Right cardiac atrium (tissue), 5 donors: ENCODE measurements around the gene TMEM252. TPM values are rescaled to one million over a fixed set of nuclear protein-coding genes. Genes with fewer than 3 reads are reported as not detected.

Experiments used
- ATAC-seq, 2 donors: fragments of 200-7000 bp; cut with Tn5 transposase; one replicate each; pipeline versions ENCODE4 v1.8.0 to v1.9.1; 2020; ENCODE audit warnings: moderate library complexity in 2 of 2, mild to moderate bottlenecking in 1 of 2
- DNase-seq, 3 donors: peaks; one replicate each; pipeline ENCODE4 v3.0.0-alpha.2; 2020
- H3K27ac ChIP-seq: one replicate; pipeline ENCODE4 v1.5.1; 2013; ENCODE audit warnings: mild to moderate bottlenecking, low read length, control low read depth, moderate library complexity
- H3K27me3 ChIP-seq: one replicate; pipeline ENCODE4 v1.6.1; 2013; ENCODE audit not compliant: control insufficient read depth, insufficient read depth
- H3K4me1 ChIP-seq: one replicate; pipeline ENCODE4 v1.6.1; 2013; ENCODE audit warnings: low read length; ENCODE audit not compliant: control insufficient read depth, insufficient read depth
- H3K4me3 ChIP-seq: one replicate; pipeline ENCODE4 v1.5.1; 2013; ENCODE audit warnings: low read length, control low read depth
- H3K9me3 ChIP-seq: one replicate; pipeline ENCODE4 v1.6.1; 2013; ENCODE audit warnings: low read length; ENCODE audit not compliant: control insufficient read depth
- WGBS: extraction: QIAGEN DNeasy Blood & Tissue Kit; methylation state at CpG from one replicate; pipeline ENCODE4 v1.1.7; 2013; 5-methylcytosine and 5-hydroxymethylcytosine counted together
- intact Hi-C, 4 donors: fragments of 100-400 bp; cut with DNase I; formaldehyde crosslinking; loops; one replicate each; pipeline versions ENCODE4 v1.11.0 to v1.14.0; 2022 to 2023
- polyA plus RNA-seq: library from polyadenylated mRNA; stranded (reverse); fragments of 200-250 nt; gene quantifications from one replicate; pipeline ENCODE4 v1.2.3, GENCODE V29; 2013
- total RNA-seq, 4 donors: library from RNA; stranded (reverse); fragmentation: NEBNext Ultra II Directional; extraction: Animal tissue kit (Norgen Biotek cat#: 25700); gene quantifications; one replicate each; pipeline ENCODE4 v1.2.1, GENCODE V29; 2021
- donor health status: healthy with polysubstance abuse.
- donor health status: DM: no; HTN: yes; CAD: no.
- donor health status: DM: no; HTN: no; CAD: no.
- donor health status: DM: no; HTN: yes; CAD: no; lungs with severe emphysema.
- donor health status: DM: yes; HTN: yes; CAD: no.

Gene TMEM252
- total and polyA plus RNA-seq, 5 donors, result 0.16 TPM; not detected in 4

DNA sequence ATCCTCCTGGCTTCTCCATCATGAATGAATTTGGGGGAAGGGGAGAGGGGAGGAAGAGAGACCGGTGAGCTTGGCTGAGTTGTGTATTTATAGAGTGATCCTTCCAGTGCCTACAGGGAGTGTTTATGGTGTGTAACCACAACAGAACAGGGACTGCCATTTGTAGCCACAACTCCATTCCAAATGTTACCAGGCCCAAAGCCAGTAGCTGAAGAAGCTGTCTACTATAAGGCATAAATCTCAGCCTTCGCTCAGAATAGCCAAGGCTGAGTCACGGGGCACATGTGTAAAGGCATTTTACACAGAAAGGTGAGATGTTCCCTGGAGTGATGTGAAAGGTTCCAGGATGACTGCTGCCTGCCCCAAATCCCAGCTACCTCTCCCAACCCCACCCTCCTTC, 2.5 kb downstream of the TMEM252 start:
- WGBS, result 42% methylated on average over 3 of the region's 3 CpGs
- DNase-seq (peak in 1 of 3 donors; percentile 58), ATAC-seq (peak; percentile 75 to 81)
- Histone ChIP-seq H3K4me3 (no peak overlapping the region), H3K9me3 (no peaks in the 10 kb centered on the region), H3K27me3 (no peaks in the 10 kb centered on the region), H3K4me1 (peaks cover 8% of the 10 kb centered on the region), H3K27ac (peak overlapping the region; percentile 82)
- intact Hi-C loops, result no loop called here

GRCh38 chr9:68537616-68537880, 3.1 kb downstream of the TMEM252 start:
- H3K4me1 ChIP-seq, result peaks cover 8% of the 10 kb centered on the region
- ATAC-seq, result no peak
- intact Hi-C loops, result no loop called here

DNA sequence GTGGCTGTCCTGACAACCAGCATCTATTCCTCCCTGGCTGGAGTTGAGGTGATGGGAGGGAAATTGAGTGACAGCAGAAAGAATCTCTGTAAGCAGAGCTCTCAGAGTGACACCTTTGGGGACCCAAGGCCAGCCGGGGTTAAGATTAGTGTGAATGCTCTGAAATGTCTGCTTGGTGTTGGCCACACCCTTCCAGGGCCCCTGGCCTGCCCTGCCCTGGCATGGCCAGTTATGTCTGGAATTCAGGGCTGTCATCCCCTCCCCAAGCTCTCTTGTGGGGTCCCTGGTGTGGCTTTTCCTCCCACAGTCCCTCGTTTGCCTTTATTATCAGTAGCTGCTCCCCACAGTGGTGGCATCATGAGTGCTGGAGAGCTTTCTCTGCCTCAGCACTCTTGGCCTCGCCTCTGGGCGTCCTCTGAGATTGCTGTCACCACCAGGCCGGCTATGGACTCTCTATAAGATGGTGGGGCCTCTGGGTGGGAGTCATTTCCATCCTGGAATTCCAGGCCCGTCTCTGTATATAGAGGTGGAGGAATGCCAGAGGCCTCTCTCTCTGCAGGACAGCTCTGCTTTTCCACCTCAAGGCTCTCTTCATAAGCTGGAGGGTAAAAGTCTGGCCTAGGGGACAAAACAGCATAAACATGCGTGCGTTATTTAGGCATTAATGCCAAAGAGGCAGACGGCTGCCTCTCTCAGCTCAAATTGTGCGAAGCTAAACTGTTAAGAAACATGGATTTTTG, 3.6 kb downstream of the TMEM252 start:
- Histone ChIP-seq H3K27ac (peak overlapping the region; percentile 82), H3K27me3 (no peaks in the 10 kb centered on the region), H3K4me1 (peaks cover 8% of the 10 kb centered on the region), H3K4me3 (no peak overlapping the region), H3K9me3 (no peaks in the 10 kb centered on the region)
- peak; percentile 40 to 70 (median 69) for DNase-seq
- WGBS, result 45% methylated on average over 10 of the region's 10 CpGs
- ATAC-seq, result peak; percentile 59 to 75
- intact Hi-C loops, result no loop called here

More at GRCh38 chr9:68537616-68537880, 3.1 kb downstream of the TMEM252 start:
- no peak for DNase-seq
- 43% methylated on average over 1 of the region's 1 CpG for WGBS
- Histone ChIP-seq H3K9me3 (no peaks in the 10 kb centered on the region), H3K27me3 (no peaks in the 10 kb centered on the region), H3K4me3 (no peak overlapping the region), H3K27ac (peak overlapping the region; percentile 82)

DNA sequence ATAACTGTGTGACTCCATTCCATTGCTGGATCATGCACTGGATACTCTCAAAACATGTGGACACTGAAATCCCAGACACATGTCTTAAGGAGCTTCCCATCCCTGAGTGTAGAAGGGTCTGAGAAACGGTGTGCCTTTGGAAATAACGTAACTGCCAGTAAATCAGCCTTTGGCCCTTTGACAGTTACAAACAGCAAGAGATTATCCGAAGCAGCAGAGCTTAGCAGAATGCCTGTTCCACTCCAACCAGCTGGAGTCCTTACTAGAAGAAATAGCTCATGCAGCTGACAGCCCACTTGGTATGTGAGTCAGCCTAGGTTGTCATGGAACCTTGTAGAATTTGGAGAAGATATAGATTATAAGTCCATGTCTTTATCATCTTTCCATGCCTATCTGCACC, 7.0 kb downstream of the TMEM252 start:
- ATAC-seq (no peak), DNase-seq (no peak)
- H3K27me3 ChIP-seq, result no peaks in the 10 kb centered on the region
- H3K4me1 ChIP-seq, result peaks cover 2% of the 10 kb centered on the region
- H3K4me3 ChIP-seq, result no peak overlapping the region
- intact Hi-C loops, result loop anchor here in 1 of 4 donors (5.0 kb wide), 1 partner anchor 39 kb away; no protein-coding TSS in a partner anchor
- no peaks in the 10 kb centered on the region for H3K9me3 ChIP-seq
- WGBS, result 39% methylated on average over 3 of the region's 3 CpGs
- peak overlapping the region; percentile 13 for H3K27ac ChIP-seq

DNA sequence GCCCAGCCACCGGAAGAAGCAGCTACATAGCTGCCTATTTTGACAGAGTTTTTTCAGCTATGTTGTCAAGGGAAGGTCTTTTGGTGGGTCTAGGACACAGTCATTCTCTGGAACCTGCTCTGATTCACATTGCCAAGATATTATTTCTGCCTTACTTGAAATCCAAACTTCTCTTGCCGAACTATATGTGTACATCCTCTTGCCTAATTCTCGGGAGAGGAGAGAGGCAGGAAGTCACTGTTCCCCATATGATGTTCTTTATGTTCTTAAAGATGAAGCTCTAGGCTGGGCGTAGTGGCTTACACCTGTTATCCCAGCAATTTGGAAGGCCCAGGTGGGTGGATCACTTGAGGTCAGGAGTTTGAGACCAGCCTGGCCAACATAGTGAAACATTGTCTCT, 8.6 kb downstream of the TMEM252 start:
- no peaks in the 10 kb centered on the region for H3K27me3 ChIP-seq
- DNase-seq (no peak), ATAC-seq (no peak)
- intact Hi-C loops, result loop anchor here in 1 of 4 donors (5.0 kb wide), 1 partner anchor 40 kb away; no protein-coding TSS in a partner anchor
- no peak overlapping the region for H3K27ac ChIP-seq
- WGBS, result 87% methylated on average over 4 of the region's 4 CpGs
- no peaks in the 10 kb centered on the region for H3K9me3 ChIP-seq
- H3K4me1 ChIP-seq, result no peaks in the 10 kb centered on the region
- H3K4me3 ChIP-seq, result no peak overlapping the region

- H3K4me3 ChIP-seq, result no peak overlapping the region
These were observed 10.1 kb downstream of the TMEM252 start for GRCh38 chr9:68530618-68531017.

GRCh38 chr9:68523367-68523936, 17.2 kb downstream of the TMEM252 start:
- WGBS, result 92% methylated on average over 4 of the region's 4 CpGs
- Histone ChIP-seq H3K4me3 (no peak overlapping the region), H3K27ac (no peak overlapping the region), H3K4me1 (peaks cover 4% of the 10 kb centered on the region), H3K9me3 (no peaks in the 10 kb centered on the region), H3K27me3 (no peaks in the 10 kb centered on the region)
- ATAC-seq (no peak), DNase-seq (no peak)
- intact Hi-C loops, result loop anchor here in 1 of 4 donors (10.0 kb wide), 1 partner anchor 79 kb away; no protein-coding TSS in a partner anchor

More at GRCh38 chr9:68530618-68531017, 10.1 kb downstream of the TMEM252 start:
- peak; percentile 96 to 97 for ATAC-seq
- Histone ChIP-seq H3K27ac (peak overlapping the region; percentile 40), H3K9me3 (no peaks in the 10 kb centered on the region), H3K27me3 (no peaks in the 10 kb centered on the region), H3K4me1 (no peaks in the 10 kb centered on the region)
- intact Hi-C loops, result loop anchor here in 1 of 4 donors (5.0 kb wide), 1 partner anchor 42 kb away; no protein-coding TSS in a partner anchor
- peak; percentile 77 to 88 (median 87) for DNase-seq
- 27% methylated on average over 7 of the region's 7 CpGs for WGBS

DNA sequence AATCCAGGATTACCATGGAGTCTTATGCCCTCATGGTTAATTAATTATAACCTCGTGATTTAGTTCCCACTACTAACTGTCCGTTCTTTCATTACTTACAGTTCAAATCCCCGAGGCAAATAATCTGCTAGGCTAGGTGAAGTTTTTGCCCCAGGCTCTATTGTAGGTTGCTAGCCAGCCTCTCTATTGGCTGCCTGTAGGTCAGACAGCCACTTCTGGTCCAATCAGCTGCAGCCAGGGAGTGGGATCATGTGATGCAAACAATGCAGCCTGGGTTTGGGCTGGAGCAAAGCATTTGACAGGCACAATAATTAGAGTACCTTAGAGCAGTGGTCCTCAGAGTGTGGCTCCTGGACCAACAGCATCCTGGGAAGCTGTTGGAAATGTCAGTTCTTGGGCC, 17.7 kb downstream of the TMEM252 start:
- Histone ChIP-seq H3K4me1 (peaks cover 4% of the 10 kb centered on the region), H3K9me3 (no peaks in the 10 kb centered on the region), H3K4me3 (no peak overlapping the region), H3K27ac (no peak overlapping the region), H3K27me3 (no peaks in the 10 kb centered on the region)
- DNase-seq (no peak), ATAC-seq (no peak)
- intact Hi-C loops, result loop anchor here in 1 of 4 donors (10.0 kb wide), 1 partner anchor 78 kb away; no protein-coding TSS in a partner anchor
- WGBS, result 89% methylated on average over 3 of the region's 3 CpGs

DNA sequence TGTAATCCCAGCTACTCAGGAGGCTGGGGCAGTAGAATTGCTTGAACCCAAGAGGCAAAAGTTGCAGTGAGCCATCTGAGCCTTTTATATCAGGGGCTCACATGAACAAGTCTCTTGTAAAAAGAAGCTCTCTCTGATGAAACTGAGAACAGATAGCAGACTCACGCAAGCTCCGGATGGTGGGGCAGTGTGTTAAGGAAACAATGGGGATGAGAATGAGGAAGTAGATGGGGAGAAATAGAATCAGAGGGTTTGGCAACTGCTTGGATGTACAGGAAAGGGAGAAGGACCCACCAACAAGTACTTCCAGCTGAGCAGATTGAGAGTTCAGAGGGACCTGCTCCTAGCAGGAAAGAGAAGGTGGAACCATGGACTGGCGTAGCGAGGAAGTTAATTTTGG, 18.6 kb downstream of the TMEM252 start:
- Histone ChIP-seq H3K9me3 (no peaks in the 10 kb centered on the region), H3K4me1 (peaks cover 4% of the 10 kb centered on the region), H3K4me3 (no peak overlapping the region), H3K27ac (no peak overlapping the region), H3K27me3 (no peaks in the 10 kb centered on the region)
- ATAC-seq (peak; percentile 54 to 55), DNase-seq (no peak)
- intact Hi-C loops, result loop anchor here in 1 of 4 donors (10.0 kb wide), 1 partner anchor 77 kb away; no protein-coding TSS in a partner anchor
- 61% methylated on average over 4 of the region's 4 CpGs for WGBS

GRCh38 chr9:68515326-68516017, 25.2 kb downstream of the TMEM252 start:
- 85% methylated on average over 4 of the region's 4 CpGs for WGBS
- H3K4me1 ChIP-seq, result peaks cover 4% of the 10 kb centered on the region
- no peak for DNase-seq
- no peak overlapping the region for H3K4me3 ChIP-seq
- peak overlapping the region; percentile 27 for H3K27ac ChIP-seq
- intact Hi-C loops, result no loop called here
- H3K9me3 ChIP-seq, result no peaks in the 10 kb centered on the region
- ATAC-seq, result peak; percentile 49 to 70
- no peaks in the 10 kb centered on the region for H3K27me3 ChIP-seq

GRCh38 chr9:68513981-68514380, 26.7 kb downstream of the TMEM252 start:
- no peak for ATAC-seq
- no peak overlapping the region for H3K4me3 ChIP-seq
- H3K27me3 ChIP-seq, result no peaks in the 10 kb centered on the region
- H3K9me3 ChIP-seq, result no peaks in the 10 kb centered on the region
- peaks cover 4% of the 10 kb centered on the region for H3K4me1 ChIP-seq
- intact Hi-C loops, result no loop called here
- DNase-seq, result no peak
- no peak overlapping the region for H3K27ac ChIP-seq
- 97% methylated on average over 4 of the region's 4 CpGs for WGBS
